HG03565 (cell line): ENCODE results near the gene CTXND1.

Experiments
- ATAC-seq: cut with Tn5 transposase; IDR thresholded peaks from one replicate; pipeline ENCODE4 v1.9.1; 2021; ENCODE audit warnings: mild to moderate bottlenecking, moderate library complexity; ENCODE audit not compliant: unreplicated experiment

Gene CTXND1

DNA sequence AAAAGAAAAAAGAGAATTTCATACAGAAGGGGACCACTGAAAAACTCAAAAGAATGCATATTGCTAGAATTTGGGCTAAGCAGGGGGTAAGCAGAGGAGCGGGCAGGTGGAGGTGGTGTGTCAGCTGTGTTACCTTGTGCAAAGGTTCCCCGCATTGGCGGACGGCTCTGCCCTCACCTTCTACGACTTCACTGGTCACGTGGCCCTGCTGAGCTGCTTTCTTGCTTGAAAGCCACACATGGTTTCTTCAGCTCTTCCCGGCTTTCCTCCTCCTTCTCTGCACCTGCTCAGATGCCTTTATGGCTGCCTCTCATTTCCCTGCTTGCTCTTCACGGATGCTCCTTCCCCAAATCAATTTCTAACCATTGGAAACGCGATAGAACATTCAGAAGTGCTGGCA, 68.7 kb downstream of the CTXND1 start:
- no peak for ATAC-seq

DNA sequence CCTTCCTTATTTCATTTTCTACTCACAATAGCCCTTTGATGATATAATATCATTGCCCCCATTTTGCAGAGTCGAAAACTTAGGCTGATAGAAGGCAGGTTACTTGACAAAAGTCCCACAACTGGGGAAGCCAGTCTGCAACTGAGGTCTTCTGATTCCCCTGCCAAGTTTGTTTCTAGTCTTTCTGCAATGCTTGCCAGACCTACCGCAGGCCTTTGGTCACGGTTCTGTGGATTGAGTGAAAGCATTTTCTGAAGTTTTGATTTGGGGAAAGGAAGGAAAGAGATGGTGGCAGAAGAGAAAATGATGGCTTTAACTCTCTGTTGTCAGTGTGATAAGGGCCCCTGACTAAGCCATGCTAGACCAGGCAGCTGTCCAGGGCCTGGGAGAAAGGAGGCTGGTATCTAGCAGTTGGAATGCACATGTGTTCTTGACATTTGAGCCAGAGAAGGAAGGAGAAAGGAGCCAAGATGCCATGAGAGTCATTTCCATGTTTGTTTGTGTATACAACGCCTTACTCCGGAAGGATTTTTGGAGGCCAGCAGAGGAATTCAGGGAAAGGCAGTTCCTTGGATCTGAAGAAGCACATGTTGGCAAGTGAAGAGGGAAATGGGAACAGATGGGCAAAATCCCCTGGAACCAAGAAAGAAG, 69.3 kb downstream of the CTXND1 start:
- no peak for ATAC-seq

DNA sequence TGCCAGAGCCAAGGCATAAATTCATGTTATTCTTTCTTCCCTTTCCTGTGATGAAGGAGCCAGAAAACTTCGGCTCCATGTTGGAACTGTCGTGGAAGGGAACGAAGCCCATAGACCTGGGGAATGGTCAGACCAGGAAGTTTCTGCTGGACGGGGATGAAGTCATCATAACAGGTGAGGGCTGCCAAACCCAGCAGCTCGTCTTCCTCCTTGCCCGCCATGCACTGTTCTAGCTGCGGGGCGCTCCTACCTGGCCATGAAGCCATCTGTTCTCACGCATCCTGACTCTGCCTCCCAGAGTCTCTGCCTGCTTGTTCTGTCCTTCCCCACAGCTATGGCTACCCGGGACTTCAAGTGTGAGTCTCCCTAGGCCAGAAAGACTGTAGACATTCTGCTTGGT, 71.0 kb downstream of the CTXND1 start:
- no peak for ATAC-seq

DNA sequence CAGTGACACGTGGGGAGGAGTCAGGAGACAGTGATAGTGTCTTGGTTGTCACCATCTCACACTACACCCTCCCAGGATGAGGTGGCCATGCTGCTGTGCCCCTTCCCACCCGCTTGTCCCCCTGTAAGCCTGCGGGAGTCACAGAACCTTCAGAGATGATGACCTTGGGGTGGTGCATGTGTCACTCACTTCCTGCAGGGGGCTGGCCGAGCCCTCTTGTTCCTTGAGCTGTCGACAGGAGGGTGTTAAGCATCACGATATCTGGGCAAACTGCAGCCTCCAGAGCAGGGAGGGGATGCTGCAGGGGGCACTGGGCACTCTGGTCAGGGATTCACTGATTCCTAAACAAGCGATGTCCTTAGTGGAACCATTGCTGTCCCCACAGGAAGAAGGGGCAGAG, 71.5 kb downstream of the CTXND1 start:
- no peak for ATAC-seq

DNA sequence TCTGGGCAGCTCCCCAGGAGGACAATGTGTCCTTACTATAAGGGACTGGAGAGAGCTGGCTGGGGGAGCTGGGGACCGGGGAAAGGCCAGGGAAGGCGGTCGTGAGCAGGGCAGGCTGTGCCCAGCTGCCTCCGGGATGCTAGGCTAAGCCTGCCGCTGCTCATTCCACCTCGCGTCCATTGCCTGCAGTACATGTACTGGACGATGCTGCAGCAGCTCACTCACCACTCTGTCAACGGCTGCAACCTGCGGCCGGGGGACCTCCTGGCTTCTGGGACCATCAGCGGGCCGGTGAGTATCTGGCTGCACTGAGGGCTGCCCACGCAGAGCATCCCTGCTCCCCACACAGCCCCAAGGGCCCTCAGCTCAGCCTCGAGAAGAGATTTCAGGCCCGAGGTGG, 72.1 kb downstream of the CTXND1 start:
- ATAC-seq: no peak

DNA sequence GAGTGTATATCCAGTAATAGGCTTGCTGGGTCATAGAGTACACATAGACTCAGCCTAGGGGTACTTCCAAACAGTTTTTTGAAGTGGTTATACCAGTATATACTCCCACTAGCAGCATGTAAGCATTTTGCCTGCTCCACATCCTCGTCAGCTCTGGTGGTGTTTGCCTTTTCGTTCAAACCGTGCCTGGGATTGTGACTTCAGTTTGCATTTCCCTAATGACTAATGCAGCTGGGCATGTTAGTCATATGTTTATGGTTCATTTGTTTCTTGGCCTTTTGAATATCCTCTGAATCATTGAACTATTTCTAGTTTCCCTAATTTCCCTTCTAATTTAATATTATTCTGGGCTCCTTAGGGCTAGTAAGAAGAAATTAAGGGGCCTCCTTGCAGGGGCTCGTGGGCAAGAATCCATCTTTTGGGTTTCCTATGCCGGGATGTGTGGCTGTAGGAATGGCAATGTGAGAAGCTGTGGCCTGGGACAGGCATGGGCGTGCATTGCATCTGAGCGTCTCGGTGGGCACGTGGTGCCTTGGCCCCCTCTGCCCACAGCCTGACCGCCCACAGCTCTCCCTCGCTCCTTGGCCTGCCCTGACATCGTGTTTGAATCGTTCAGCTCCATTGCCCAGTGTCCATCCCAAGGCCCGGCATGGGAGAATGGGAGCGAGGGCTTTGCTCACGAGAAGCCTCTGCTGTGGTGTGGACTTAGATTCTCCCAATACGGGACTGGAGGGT, 72.8 kb downstream of the CTXND1 start:
- ATAC-seq: no peak

DNA sequence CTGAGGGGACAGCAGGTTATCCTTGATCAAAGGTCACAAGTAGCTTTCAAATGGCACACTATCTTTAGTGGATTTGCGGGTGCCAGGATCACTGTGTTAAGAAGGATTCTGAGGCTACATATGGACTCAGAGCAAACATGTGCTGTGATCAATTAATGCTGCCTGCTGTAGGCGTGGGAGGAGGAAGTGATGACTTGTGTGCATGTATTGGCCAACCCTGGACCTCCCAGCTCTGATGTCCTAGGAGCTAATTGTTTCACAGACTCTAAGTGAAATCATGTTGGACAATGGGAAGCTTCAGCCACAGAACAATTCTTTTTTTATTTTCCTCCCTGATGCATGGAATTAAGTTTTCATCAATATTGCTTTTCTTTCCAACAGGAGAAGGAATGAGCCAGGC, 74.9 kb downstream of the CTXND1 start:
- no peak for ATAC-seq

DNA sequence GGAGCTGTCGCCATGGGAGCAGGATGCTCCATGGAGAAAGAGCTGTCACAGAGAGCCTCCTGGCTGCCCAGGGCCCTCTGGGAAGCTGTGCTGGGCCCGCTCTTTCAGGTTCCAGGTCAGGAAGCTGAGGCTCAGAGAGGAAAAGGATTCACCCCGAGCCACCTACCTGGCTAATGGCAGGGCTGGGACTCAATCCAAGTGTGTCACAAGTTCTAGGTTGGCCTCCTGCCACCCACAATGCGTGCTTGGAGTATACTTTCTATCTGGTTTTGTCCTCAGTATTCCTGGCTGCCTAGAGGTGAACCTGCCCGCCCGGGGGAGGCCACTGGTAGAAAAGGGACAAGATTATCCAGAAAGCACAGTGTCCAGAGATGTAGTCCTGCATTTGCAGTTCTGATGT, 75.6 kb downstream of the CTXND1 start:
- no peak for ATAC-seq

DNA sequence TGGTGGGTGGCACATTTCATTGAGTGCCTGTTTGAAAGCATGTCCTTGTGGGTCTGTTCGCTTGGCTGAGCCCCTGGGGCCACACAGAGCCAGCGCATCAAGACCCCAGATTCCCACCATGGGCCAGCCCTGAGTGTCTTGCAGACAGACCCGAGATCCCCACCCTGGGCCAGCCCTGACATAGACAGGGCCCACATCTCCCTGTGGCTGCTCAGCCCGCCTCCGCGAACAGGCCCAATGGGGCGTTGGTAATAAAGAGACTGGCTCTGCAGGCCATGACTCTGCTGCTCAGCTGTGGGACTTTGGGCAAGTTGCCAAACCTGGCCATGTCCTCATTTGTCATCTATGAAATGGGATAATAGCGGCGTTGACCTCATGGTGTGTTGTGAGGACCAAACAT, 76.6 kb downstream of the CTXND1 start:
- no peak for ATAC-seq

DNA sequence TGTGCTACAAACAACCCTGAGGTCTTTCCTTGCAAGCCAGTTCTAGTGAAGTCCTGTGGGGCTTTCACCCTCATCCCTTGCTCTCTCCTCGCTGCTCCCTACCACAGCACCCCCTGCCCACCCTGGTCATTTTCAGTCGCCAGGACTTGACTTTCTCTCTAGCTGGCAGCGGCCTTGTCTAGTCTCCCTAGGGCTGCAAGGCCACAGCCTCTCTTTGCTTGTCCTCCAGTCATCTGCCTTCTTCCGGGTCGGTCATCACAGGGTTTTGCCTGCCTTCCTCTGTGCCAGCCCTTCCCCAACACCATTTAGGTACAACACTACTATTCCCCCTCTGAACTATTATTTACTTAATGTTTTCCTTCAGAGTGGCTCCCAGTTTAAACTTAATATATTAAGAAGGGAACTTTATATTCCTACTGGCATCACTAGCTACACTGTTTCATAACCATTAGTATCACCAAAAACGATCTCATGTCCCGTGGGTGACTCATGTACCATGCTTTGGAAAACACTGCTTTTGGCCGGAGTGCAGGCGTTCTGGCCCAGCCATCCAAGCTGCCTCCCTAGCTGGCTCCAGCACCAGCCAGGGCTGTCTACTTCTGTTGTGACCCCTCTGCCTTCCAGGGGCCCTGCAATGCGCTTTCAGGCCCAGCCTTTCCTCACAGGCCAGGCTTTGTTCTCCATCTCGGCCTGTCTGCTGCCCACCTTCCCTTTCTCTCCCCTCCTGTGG, 77.8 kb downstream of the CTXND1 start:
- ATAC-seq: no peak

DNA sequence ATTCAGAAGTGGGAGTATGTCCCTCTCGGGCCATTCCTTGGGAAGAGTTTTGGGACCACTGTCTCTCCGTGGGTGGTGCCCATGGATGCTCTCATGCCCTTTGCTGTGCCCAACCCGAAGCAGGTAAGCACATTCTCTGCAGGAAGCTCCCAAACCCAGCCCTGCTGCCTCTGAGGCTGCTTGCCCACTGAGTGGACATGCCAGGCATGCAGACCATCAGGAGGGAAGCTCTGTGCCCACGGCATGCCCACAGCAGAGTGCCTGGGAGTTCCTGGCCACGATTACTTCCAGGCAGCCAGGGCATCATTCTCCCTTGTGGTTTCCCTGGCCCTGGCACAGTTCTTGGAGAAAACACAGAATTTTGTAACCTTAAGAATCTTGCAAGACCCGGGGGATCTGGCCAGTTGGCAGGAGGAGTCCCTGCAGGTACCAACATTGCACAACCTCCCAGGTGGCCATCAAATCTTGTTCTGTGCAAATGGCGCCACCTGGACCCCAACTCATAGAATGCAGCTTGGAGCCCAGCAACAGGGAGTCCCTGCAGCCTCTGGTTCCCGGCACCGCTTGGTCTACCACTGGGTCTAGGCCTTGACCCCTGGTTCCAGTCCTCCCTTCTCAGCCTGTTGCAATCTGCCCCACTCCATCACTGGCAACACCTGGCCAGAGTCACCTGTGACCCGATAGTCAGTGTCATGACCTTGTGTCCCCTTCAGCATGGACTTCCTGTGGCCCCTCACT, 78.8 kb downstream of the CTXND1 start:
- no peak for ATAC-seq

DNA sequence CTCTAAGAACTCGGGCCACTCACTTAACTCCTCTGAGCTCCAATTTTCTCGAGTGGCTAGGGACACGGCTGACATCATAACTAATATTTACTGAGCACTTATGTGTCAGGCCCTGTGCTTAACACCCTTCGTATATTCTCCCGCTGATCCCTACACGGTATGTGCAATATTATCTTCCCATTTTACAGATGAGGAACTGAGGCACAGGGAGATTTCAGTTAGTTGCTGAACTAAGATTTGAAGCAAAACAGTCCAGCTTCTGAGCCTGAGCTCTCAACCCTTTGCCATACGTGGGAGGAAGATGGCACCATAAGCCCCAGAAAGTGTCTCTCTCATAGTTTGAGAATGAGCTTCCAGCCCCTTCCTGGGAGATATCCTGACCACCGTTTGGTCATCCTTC, 79.6 kb downstream of the CTXND1 start:
- ATAC-seq: no peak

DNA sequence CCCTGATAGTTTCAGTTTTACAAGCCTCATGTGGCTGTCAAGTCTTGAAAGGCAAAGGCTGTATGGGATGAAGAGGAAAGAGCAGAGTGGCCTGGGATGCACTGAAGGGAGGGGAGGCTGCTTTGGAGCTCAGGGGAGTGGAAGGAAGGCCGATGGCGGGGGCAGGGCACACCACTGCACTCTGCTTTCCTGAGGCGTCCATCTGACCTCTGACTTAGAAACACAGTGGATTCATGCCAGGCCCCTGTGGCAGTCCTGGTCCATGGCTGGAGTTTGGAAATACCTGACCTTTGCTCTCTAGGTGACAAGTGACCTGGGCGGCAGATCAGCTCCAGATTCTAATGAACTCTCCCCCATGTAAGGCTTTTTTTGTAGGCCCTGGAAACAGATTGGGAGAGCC, 80.2 kb downstream of the CTXND1 start:
- ATAC-seq: no peak

DNA sequence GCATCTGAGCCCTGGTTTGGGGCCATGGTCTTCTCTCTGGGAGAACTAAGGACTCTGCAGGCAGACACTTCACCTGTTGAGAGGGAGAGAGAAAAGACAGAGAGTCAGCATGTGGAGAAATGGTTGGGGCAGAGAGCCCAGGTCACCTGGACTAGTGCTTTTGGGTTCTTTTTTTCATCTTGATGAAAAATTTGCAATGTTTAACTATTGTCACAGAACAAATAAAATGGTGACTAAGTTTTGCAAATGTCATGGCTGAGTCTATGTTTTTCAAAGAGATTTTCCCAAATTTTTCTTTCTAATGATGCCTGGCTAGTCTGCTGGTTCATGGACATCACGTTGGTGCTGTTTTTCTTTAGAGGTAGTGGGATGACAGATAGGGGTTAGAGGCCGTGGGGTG, 81.4 kb downstream of the CTXND1 start:
- ATAC-seq: no peak

DNA sequence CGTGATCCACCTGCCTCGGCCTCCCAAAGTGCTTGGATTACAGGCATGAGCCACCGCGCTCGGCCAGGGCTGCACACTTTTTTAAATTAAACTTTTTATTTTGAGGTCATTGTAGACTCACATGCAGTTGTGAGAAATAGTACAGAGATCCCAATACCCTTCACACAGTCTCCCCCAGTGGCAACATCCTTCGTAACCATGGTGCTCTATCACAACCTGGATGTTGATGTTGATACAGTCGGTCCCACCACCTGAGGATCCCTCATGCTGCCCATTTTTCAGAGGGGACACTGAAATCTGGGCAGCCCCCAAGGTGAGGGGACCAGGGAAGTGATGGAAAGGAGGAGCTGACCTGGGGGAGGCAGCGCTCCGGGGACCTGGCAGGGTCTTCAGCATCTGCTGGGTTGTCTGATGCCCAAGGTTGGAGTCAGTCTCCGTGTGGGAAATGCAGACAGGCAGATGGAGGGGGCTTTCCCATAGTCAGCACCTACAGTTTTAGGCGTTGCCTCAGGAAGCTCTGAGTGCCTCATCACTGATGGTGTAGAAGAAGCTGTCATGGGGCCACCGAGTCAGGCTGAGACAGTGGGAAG, 82.2 kb downstream of the CTXND1 start:
- no peak for ATAC-seq

DNA sequence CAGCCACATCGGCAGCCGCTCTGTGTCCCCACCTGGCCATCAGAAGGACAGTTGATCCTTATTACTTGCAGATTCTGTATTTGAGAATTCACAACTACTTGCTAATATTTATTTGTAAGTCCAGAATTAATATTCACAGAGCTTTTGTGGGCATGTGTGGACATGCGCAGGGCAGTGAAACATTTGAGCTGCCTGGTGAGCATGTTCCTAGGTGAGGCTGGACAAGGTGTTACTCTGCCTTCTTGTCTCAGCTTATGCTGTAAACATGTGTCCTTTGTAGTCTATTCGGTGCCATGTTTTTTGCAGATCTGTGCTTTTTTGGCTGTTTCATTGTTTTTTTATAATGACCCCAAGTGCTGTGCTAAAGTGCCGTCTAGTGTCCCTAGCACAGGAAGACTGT, 83.6 kb downstream of the CTXND1 start:
- no peak for ATAC-seq

DNA sequence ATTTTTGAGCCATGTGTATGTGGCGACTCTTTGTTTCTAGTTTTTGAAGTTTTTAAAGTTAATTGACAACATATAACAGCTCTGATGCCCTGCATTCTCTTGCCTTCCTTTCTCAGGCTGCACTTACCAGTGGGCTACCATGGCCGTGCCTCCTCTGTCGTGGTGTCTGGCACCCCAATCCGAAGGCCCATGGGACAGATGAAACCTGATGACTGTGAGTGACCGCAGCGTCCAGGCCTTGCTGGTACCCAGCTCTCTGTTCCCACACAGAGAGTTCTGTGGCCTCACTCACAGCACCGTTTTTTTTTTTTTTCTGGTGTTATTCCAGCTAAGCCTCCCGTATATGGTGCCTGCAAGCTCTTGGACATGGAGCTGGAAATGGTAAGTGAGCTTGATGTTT, 84.1 kb downstream of the CTXND1 start:
- no peak for ATAC-seq

DNA sequence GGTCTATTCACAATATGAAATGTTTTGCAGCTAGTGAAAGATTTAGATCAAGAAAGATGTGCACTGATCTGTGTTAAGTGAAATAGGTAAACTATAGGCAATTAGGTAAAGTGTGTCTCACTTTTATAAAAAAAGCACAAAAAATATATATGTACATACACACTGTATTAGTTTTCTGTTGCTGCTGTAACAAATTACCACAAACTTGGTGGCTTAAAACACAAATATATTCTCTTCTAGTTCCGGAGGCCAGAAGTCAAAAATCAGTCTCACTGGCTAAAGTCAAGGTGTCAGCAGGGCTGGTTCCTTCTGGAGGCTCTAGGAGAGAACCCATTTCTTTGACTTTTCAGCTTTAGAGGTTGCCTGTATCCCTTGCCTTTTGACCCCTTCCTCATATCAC, 88.1 kb downstream of the CTXND1 start:
- no peak for ATAC-seq

DNA sequence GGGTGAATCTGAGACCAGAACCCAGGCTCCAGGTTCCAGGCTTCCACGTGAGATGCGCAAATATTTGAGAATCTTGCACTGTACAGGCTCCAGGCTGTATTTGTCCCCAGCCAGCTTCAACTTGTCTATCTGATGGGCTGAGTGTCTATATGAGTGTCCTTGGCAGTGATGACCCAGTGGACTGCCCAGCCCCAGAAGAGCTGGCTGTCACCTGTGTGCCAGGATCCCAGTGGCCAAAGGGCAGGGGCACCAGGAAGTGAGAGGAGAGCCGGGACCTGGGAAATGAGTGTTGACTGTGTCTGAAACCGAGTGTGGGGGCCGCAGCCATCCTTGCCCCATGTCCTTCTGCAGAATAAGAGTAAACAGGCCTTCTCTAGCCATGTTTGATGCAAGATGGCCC, 88.8 kb downstream of the CTXND1 start:
- ATAC-seq: no peak

DNA sequence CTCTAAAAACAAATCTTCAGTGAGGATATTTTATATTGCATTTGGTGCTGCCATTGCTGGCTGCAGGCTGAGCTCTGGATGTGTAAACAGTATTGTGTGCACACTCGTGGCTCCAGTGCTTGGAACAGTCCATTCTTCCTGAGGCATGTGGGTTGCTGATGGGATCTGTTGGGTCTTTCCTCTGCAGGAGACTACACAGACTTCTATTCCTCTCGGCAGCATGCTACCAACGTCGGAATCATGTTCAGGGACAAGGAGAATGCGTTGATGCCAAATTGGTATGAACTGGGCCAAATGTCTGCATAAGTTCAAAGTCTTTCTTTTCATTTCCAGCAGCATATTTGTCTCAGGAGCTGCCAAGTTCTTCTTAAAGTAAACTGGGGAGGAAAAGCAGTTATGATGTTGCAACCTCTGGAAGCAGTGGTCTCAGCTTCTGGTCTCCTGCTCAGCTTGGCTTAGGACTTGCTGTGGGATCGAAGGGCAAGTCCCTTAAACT, 89.9 kb downstream of the CTXND1 start:
- no peak for ATAC-seq

DNA sequence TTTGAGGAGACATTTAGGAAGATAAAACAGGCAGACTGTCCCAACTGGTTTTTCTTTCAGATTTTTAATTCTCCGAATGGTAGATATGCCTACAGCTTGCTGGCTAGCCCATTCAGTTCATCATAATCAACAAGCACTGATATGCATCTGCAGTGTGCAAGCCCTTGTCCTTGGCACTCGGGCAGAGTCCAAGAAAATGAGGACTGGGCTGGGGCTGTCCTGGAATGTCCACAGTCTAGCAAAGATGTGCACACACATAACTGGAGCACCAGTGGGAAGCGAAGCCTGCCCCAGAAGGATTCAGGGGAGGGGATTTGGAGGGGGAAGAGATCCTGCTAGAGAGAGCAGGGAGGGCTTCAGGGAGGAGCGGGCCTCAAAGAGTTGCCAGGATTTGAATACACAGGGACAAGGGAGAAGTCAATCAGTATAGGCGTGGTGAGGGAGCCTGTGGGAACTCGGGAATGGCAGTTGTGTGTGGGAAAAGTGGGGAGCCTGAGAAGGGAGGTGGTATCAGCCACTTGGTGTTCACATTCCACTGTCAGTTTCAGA, 90.5 kb downstream of the CTXND1 start:
- no peak for ATAC-seq
